ENCODE data around the gene ROBO4.

The ROBO4 gene

DNA sequence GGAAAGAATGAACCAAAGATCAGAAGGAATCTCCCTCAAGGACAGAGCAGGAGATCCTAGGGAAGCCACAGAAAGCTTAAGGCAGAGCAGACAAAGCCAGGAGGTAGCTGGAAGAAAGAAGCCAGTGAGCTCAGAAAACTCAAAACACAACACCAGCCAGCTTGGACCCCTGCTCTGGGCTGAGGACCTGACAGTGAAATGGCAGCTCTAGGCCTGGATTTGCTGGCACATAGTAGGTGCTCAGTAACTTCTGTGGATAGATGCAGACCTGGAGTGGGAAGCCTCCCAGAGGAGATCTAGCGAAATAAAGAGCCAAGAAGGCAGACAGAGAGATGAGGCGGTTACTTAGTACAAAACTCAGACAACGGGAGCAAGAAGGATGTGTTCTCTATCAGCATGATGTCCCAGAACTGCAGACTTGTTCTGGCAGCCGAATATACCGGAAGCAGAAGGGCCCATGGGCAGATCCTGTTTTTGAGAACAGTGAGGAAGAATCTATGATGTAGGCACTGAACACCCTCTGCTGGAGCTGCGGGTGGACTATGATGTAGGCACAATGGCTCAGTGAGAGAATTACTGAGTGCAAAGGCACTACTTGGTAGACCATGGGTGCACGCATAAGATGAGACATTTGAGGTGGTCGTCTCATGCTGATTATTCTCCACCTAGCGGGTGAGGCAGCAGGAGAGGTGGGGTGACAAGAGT lies 4.8 kb downstream of the ROBO4 start:
- no peak for DNase-seq (ENCODE audit: low read depth)
- no peak overlapping the region for H3K4me3 ChIP-seq (ENCODE audit: low read depth, low read length)

GRCh38 chr11:124892146-124892545 lies 5.5 kb downstream of the ROBO4 start:
- no peak for DNase-seq (ENCODE audit: low read depth)
- H3K4me3 ChIP-seq (ENCODE audit: low read depth, low read length): no peak overlapping the region

DNA sequence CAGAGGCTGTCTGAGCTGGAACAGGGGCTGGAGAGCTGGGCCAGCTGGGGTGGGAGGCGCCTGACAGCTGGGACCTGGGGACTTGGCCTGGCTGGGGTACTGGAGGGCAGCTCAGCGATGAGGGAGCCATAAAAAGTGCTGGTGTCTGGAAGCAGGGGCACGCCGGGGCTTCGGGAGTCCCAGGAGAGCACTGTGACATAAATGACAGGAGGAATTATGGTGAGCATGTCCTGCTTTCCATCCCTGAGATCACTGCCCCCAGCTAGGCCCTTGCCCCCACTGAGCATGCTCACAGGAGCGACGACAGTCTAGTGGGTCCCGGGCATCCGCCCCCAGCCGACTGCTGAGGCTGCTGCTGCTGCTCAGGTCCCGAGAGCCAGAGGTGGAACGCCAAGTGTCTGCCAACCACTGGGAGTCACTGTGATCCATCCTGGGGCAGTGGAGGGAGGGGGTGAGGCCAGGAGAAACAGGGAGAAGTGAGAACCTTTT lies 6.2 kb downstream of the ROBO4 start:
- H3K4me3 ChIP-seq (ENCODE audit: low read depth, low read length): no peak overlapping the region
- no peak for DNase-seq (ENCODE audit: low read depth)

DNA sequence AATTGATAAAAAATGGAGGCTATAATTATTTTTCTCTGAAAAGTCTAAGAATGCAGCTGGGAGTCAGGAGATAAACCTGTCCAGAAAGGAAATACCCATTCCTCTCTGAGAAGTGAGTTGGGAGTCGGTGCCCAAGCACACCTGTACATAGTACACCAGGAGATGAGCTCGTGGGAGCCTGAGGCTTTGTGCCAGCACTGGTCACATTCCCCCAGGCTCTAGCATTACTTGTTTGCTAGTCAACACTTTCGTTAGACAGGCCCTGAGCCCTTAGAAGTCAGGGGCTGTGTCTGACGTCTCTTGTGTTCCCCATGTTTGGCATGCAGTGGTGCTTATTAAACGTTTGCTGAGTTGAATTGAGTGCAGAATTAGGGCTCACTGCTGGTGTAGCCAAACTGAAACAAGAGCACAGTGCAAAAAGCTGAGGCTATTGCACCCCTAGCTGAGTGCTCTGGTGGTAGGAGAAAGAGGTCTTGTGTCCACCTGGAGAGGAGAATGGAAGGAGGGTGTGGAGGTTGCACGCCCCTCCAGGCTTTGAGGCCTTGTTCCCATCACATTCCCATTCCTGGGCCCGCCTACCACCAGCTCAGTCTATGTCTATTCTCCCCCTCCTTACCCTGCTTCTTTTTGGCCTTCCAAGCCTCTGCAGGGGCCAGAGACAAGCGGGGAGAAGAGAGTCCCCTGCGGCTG lies 6.8 kb downstream of the ROBO4 start:
- H3K4me3 ChIP-seq (ENCODE audit: low read depth, low read length): no peak overlapping the region
- no peak for DNase-seq (ENCODE audit: low read depth)

GRCh38 chr11:124890151-124890550 lies 7.5 kb downstream of the ROBO4 start:
- DNase-seq (ENCODE audit: low read depth): no peak
- no peak overlapping the region for H3K4me3 ChIP-seq (ENCODE audit: low read depth, low read length)

GRCh38 chr11:124889191-124890091 lies 8.2 kb downstream of the ROBO4 start:
- DNase-seq (ENCODE audit: low read depth): no peak
- no peak overlapping the region for H3K4me3 ChIP-seq (ENCODE audit: low read depth, low read length)

- no peak for DNase-seq (ENCODE audit: low read depth)
- no peak overlapping the region for H3K4me3 ChIP-seq (ENCODE audit: low read depth, low read length)
Observed at GRCh38 chr11:124887667-124888013, 10.0 kb downstream of the ROBO4 start.

DNA sequence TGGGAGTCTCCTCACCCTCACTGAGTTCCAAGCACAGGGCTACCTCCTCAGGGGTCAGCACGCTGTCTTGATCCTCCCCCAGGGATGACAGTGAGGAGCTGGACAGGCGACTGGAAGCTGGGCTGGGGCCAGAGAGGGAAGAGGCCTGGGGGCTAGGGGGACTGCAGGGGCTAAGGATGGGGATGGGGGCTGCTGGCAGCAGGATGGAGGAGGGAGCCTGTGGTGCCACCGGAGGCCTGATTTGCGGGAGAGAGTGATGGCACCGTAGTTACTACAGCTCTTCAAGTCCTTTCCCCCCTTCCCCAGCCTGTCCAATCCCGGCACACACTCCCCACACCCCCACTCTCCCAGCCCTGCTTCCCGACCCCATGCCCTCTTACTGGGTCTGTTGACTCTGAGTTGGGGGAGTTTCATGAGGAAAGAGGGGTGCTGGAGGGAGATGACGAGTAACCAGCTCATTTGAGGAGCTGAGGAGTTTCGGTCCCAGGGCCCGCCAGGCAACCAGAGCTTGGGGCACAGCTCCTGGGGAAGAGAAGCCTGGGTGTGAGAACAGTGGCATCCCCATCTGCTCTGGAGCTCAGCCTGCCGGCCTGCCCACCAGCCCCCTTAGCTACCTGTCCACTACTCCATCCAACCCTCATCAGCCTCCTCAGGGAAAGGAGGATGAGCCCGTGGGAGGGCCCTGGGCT lies 10.5 kb downstream of the ROBO4 start:
- no peak overlapping the region for H3K4me3 ChIP-seq (ENCODE audit: low read depth, low read length)
- DNase-seq (ENCODE audit: low read depth): no peak

- H3K4me3 ChIP-seq (ENCODE audit: low read depth, low read length): no peak overlapping the region
- DNase-seq (ENCODE audit: low read depth): no peak
Observed at GRCh38 chr11:124886476-124886875, 11.2 kb downstream of the ROBO4 start.

DNA sequence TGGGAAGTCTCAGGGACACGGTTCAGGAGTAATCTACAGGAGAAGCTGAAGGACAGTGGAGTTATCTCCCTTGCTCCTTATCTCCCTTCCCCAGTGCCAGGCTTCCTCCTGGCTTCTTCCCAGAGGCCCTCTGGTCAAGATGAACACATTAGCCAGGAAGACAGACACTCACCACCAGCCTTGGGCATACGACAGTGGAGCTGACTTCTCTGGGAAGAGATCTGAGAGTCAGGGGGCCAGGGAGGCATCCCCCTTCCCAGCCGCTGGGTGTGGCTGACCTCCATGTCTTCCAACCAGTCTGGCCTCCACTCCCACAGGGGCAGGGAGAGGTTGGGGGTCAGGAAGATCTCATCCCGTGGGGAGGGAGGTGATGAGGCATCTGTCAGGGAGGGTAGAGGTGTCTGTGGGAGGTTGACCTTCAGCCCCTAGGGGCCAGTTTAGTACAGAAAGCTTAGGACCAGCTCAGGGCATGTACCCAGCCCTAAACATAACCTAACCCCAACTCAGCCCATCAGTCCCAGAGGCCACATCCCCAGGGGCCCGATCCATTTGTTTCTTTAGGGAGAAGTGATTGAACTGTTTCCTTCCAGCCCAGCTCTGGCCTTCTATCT lies 12.7 kb downstream of the ROBO4 start:
- H3K4me3 ChIP-seq (ENCODE audit: low read depth, low read length): no peak overlapping the region
- DNase-seq (ENCODE audit: low read depth): no peak

- H3K4me3 ChIP-seq (ENCODE audit: low read depth, low read length): no peak overlapping the region
- no peak for DNase-seq (ENCODE audit: low read depth)
Observed at GRCh38 chr11:124884340-124884739, 13.3 kb downstream of the ROBO4 start.

- DNase-seq (ENCODE audit: low read depth): no peak
- no peak overlapping the region for H3K4me3 ChIP-seq (ENCODE audit: low read depth, low read length)
Observed at GRCh38 chr11:124882339-124883071, 15.2 kb downstream of the ROBO4 start.

DNA sequence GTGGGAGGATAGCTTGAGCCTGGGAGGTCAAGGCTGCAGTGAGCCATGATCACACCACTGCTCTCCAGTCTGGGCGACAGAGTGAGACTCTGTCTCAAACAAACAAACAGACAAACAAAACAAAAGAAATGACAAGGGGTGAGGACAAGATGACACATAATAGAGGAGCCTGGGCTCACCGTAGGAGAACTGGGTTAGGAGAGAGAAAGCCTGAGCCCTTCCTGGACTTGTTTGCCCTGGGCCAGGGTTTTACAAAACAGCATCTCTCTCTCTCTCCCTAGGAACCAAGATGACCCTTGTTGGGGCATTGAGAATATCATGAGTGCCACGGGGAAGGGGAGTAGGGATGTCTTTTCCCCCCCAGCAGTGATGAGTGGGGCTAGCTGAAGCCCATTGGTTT lies 16.7 kb downstream of the ROBO4 start:
- no peak for DNase-seq (ENCODE audit: low read depth)
- H3K4me3 ChIP-seq (ENCODE audit: low read depth, low read length): no peak overlapping the region

DNA sequence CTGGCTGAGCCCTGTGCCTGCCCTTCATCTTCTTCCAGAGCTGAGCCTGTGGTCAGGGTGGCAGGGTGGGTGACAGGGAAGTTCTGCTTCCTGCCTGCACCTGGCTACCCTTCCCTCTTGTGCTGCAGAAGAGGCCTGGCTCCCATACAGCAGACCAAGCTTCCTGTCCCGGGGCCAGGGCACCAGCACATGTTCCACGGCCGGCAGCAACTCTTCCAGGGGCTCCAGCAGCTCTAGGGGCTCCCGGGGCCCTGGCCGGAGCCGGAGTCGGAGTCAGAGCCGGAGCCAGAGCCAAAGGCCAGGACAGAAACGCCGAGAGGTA lies 17.4 kb downstream of the ROBO4 start:
- DNase-seq (ENCODE audit: low read depth): no peak
- H3K4me3 ChIP-seq (ENCODE audit: low read depth, low read length): no peak overlapping the region

GRCh38 chr11:124879493-124880289 lies 18.0 kb downstream of the ROBO4 start:
- no peak overlapping the region for H3K4me3 ChIP-seq (ENCODE audit: low read depth, low read length)
- DNase-seq (ENCODE audit: low read depth): no peak

DNA sequence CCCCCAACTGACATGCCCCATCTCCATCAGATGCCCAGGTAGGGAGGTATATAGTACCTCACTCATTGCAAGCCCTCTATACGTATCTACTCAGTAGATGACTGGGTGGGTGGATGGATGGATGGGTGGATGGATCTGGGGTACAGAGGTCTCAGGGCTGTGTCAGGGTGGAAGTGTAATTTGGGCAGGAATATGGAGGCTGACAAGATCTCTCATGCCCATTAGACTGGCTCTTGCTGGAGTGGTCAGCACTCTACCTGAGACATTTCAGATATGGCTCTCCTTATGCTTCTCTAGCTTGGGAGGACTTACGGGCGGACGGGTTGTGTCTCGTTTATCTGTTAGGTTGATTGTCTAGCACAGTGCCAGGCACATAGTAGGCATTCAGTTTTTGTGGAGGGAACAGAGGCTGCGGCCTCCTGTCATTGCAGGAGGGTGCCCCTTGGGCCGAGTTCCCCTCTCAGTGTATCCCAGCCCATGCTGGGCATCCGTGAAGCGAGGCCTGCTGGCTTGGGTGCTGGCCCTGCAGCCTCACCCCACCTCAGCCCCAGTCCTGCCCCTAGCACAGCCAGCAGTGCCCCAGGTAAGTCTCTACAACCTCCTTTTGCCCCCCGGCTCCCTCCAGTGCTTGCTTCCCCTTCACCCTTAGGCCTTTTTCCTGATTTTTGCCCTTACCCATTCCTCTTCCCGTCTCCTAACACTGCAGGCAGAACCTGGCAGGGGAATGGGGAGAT lies 18.7 kb downstream of the ROBO4 start:
- no peak overlapping the region for H3K4me3 ChIP-seq (ENCODE audit: low read depth, low read length)
- no peak for DNase-seq (ENCODE audit: low read depth)

All from skeletal muscle cell (primary cell).